ENCODE measurements around the gene BNC1.
"Not testable (repeated sequence)": the region's sequence is repeated elsewhere in the genome, so short reads cannot be mapped to it uniquely, and the experiment has no call there.

The BNC1 gene

DNA sequence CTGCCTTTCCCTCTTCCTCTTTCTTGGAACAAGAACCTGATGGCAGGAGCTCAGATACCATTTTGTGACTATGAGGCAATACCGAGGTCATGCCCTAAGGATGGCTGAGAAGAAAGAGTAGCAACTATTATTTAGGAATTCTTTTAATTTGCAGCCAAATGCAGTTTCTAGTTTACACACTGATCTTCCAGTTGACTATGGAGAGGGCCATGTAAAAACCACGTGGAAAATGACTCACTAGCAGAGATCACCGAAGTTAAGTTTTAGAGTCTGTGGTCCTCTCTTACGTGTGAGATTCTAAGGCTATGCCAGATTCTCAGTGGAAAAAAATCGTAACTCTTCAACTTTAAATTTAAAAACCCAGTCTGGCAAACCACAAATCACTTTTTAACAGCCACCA, 7.8 kb downstream of the BNC1 start:
- H3K4me3 ChIP-seq (ENCODE audit: low read depth, low read length): no peak overlapping the region
- TF ChIP-seq, protein P1, sequence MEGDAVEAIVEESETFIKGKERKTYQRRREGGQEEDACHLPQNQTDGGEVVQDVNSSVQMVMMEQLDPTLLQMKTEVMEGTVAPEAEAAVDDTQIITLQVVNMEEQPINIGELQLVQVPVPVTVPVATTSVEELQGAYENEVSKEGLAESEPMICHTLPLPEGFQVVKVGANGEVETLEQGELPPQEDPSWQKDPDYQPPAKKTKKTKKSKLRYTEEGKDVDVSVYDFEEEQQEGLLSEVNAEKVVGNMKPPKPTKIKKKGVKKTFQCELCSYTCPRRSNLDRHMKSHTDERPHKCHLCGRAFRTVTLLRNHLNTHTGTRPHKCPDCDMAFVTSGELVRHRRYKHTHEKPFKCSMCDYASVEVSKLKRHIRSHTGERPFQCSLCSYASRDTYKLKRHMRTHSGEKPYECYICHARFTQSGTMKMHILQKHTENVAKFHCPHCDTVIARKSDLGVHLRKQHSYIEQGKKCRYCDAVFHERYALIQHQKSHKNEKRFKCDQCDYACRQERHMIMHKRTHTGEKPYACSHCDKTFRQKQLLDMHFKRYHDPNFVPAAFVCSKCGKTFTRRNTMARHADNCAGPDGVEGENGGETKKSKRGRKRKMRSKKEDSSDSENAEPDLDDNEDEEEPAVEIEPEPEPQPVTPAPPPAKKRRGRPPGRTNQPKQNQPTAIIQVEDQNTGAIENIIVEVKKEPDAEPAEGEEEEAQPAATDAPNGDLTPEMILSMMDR (IDR thresholded peaks at IDR 0.05; ENCODE audit: borderline replicate concordance, insufficient read depth, low read depth, low read length): no peak

DNA sequence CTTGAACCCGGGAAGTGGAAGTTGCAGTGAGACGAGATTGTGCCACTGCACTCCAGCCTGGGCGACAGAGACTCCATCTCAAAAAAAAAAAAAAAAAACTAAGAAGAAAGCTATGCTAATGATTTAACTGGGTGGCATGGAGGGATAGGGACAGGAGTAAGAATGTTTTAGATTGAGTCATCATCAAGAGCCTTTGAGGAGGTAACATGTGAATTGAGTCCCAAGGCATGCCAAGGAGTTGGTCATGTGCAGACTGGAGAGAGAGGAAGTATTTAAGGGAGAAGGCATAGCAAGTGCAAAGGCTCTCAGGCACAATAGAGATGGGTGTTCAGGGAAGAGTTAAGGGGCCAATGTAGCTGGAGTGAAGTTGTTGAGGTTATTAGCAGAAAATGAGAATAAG, 9.1 kb downstream of the BNC1 start:
- no peak overlapping the region for H3K4me3 ChIP-seq (ENCODE audit: low read depth, low read length)
- TF ChIP-seq, protein P1 (IDR thresholded peaks at IDR 0.05; ENCODE audit: borderline replicate concordance, insufficient read depth, low read depth, low read length): no peak

DNA sequence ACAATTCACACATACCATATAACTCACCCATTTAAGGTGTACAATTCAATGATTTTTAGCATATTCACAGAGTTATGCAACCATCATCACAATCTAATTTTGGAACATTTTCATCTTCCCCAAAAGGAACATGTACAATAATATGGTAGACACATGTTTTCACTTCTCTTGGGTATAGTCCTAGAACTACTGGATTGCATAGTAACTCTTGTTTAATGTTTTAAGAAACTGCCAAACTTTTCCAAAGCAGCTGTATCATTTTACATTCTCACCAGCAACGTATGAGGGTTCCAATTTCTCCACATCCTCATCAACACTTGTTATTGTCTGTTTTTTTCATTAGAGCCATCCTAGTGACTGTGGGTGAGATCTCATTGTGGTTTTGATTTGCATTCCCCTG, 14.3 kb downstream of the BNC1 start:
- H3K4me3 ChIP-seq (ENCODE audit: low read depth, low read length): no peak overlapping the region
- TF ChIP-seq, protein P1 (IDR thresholded peaks at IDR 0.05; ENCODE audit: borderline replicate concordance, insufficient read depth, low read depth, low read length): no peak

DNA sequence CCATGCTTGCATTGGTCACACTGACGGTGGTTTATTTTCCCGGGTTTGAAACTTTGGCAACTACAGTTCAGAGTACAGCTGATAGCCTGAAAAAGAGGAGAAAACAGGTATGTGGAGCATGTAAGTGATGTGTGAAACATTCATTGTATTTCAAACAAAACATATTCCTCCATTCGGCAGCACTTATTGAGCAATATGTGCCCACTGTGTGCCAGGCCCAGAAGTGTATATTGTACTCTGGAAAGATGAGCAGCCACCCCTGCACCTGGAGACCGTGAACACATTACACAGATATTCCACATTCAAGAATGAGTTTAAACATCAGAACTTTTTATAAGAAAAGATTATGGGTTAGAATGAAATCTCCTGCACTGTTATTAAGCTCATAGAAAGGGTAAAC, 16.3 kb downstream of the BNC1 start:
- TF ChIP-seq, protein P1 (IDR thresholded peaks at IDR 0.05; ENCODE audit: borderline replicate concordance, insufficient read depth, low read depth, low read length): no peak
- no peak overlapping the region for H3K4me3 ChIP-seq (ENCODE audit: low read depth, low read length)

DNA sequence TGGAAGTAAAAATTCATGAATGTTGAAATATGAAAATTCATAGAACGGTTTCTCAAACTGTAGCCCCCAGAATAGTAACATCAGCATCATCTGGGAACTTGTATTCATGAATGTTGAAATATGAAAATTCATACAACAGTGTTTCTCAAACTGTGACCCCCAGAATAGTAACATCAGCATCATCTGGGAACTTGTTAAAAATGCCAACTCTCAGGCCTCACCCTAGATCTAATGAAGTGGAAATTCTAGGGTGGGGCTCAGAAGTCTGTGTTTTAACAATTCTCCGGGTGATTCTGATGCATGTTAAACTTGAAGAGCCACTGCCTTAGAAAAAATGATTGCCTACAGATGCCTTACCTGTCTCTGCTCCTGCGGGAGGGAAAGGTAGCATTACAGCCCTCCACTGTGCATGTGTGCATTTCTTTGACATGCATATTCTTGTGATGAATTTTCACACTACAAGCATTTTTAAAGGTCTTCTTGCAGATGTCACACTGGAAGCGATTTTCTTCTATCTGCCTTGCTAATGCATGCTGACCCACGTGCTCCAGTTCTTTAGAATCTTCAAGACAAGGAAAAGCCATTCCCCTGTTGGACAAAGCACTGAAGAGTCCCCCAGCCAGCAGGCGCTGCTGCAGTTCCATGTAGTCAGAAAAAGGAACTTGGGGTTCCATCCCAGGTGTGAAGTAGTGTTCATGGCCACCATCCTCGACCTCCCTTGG, 21.7 kb downstream of the BNC1 start:
- TF ChIP-seq, protein P1 (IDR thresholded peaks at IDR 0.05; ENCODE audit: borderline replicate concordance, insufficient read depth, low read depth, low read length): no peak
- no peak overlapping the region for H3K4me3 ChIP-seq (ENCODE audit: low read depth, low read length)

DNA sequence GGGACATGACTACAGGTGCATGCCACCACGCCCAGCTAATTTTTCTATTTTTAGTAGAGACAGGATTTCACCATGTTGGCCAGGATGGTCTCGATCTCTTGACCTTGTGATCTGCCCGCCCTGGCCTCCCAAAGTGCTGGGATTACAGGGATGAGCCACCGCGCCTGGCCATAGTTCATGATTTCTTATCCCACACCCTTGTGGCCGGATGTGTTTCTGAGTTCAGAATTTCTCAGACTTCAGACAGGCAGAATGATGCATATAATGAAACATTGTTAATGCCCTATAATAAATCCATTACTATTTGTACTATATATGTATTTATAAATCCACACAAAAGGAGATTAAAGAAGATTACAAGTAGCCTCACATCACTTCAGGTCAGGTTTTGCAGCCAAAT, 22.3 kb downstream of the BNC1 start:
- not testable (repeated sequence) for H3K4me3 ChIP-seq (ENCODE audit: low read depth, low read length)

DNA sequence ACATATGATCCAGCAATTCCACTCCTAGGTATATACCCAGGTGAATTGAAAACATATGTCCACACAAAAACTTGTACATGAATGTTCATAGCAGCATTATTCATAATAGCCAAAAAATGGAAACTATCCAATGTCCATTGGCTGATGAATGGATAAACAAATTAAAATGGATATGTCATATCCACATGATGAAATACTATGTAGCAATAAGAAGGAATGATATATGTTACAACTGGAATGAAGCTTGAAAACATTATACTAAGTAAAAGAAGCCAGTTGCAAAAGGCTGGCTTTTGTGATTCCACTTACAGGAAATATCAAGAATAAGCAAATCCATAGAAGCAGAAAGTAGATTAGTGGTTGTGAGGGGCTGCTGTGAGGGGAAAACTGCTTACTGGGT, 33.7 kb downstream of the BNC1 start:
- TF ChIP-seq, protein P1 (IDR thresholded peaks at IDR 0.05; ENCODE audit: borderline replicate concordance, insufficient read depth, low read depth, low read length): no peak
- H3K4me3 ChIP-seq (ENCODE audit: low read depth, low read length): no peak overlapping the region

DNA sequence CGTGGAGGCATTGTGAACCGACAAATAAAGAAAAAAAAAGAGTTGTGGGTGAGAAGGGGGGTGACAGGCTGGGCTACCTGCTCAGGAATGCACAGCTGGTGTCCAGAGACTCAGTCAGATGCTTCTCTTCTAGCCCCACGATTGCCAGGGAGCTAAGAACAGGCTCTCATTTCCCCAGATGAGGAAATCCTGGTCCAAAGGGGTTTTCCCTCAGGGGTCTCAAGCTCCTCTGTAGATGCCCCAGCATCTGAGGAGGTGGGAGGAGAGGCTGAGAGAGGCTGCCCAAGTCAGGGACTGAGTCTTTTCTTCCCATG, 35.5 kb downstream of the BNC1 start:
- H3K4me3 ChIP-seq (ENCODE audit: low read depth, low read length): no peak overlapping the region
- TF ChIP-seq, protein P1 (IDR thresholded peaks at IDR 0.05; ENCODE audit: borderline replicate concordance, insufficient read depth, low read depth, low read length): no peak
